ENCODE measurements around the gene SEPHS2. TPM values are rescaled to one million over a fixed set of nuclear protein-coding genes. Genes with fewer than 3 reads are reported as not detected.

The SEPHS2 gene
- total RNA-seq, 6 experiments from 2014 or later: 157 to 228 (median 205) TPM

- WGBS (ENCODE audit: insufficient coverage, low coverage, low lambda C conversion rate, missing lambda C conversion rate): 12% methylated on average over 31 of the region's 31 CpGs
- H3K36me3 ChIP-seq: peaks cover 0 to 4% (median 0%) of the 10 kb centered on the region in 4 donors
- DNase-seq (no peak), ATAC-seq (peak in 2 of 4 donors; percentile 8 to 10)
- H3K27ac ChIP-seq: peak overlapping the region; percentile 44 to 67 (median 59)
- TF ChIP-seq POLR2A (IDR thresholded peaks at IDR 0.05): no peak
- no peak for TF ChIP-seq CTCF (IDR thresholded peaks at IDR 0.05)
- no peaks in the 10 kb centered on the region for H3K9me3 ChIP-seq
- no peaks in the 10 kb centered on the region for H3K27me3 ChIP-seq
- intact Hi-C loops (cut with DNase I): no loop called here
- H3K4me3 ChIP-seq: peak overlapping the region; percentile 80 to 96 (median 82)
- peaks cover 0 to 15% (median 0%) of the 10 kb centered on the region in 4 donors for H3K4me1 ChIP-seq
Observed at GRCh38 chr16:30394592-30395154, 51.0 kb downstream of the SEPHS2 start.

Small RNAs within 50 kb of the gene (small RNA-seq; reads per million reads assigned to genes)
- gene RF00019 (0 reads per million in 2 experiments), gene RF00406 (0 to 1.9 reads per million in 2 experiments), gene RNU7-61P (0 reads per million in 2 experiments)

Other genes starting within 250 kb of the SEPHS2 start
- gene SULT1A3, start 246.6 kb downstream of the SEPHS2 start, total RNA-seq: 10 to 100 TPM in 5 of 6 experiments, 1 to 10 TPM in 1; 8.5 to 29.0 (median 11.9) TPM
- gene NPIPB13, start 197.4 kb downstream of the SEPHS2 start, total RNA-seq: 10 to 100 TPM in 1 of 6 experiments, 1 to 10 TPM in 4, under 1 TPM in 1; 0.99 to 11.2 (median 6.7) TPM
- 10 to 100 TPM; 14.8 to 23.8 (median 18.2) TPM for gene CD2BP2, start 90.6 kb downstream of the SEPHS2 start, total RNA-seq
- gene TBC1D10B, start 75.4 kb downstream of the SEPHS2 start, total RNA-seq: 10 to 100 TPM in 3 of 6 experiments, 1 to 10 TPM in 3; 7.9 to 12.3 (median 10.6) TPM
- 1 to 10 TPM in 1 of 6 experiments, not detected in 5; 1.4 TPM for gene MYL11, start 71.1 kb downstream of the SEPHS2 start, total RNA-seq
- 1 to 10 TPM in 3 of 6 experiments, under 1 TPM in 3; 0.12 to 1.7 (median 0.93) TPM for gene SEPTIN1, start 63.3 kb downstream of the SEPHS2 start, total RNA-seq
- 1 to 10 TPM; 2.9 to 4.3 (median 3.9) TPM for gene ZNF48, start 50.5 kb downstream of the SEPHS2 start, total RNA-seq
- 10 to 100 TPM in 3 of 6 experiments, 1 to 10 TPM in 3; 3.9 to 11.3 (median 9.6) TPM for gene ZNF771, start 38.3 kb downstream of the SEPHS2 start, total RNA-seq
- 10 to 100 TPM; 10.0 to 17.9 (median 13.9) TPM for gene DCTPP1, start 15.8 kb downstream of the SEPHS2 start, total RNA-seq
- gene ITGAL, start 26.9 kb upstream of the SEPHS2 start, total RNA-seq: 10 to 100 TPM in 4 of 6 experiments, 1 to 10 TPM in 2; 7.3 to 12.4 (median 10.2) TPM
- gene ZNF768, start 80.7 kb upstream of the SEPHS2 start, total RNA-seq: 10 to 100 TPM; 14.7 to 21.2 (median 18.8) TPM
- gene ZNF747, start 89.0 kb upstream of the SEPHS2 start, total RNA-seq: 1 to 10 TPM; 5.3 to 9.7 (median 6.4) TPM
- gene ZNF764, start 112.5 kb upstream of the SEPHS2 start, total RNA-seq: 1 to 10 TPM; 3.2 to 6.5 (median 4.8) TPM
- 10 to 100 TPM in 1 of 6 experiments, 1 to 10 TPM in 5; 4.0 to 11.5 (median 6.5) TPM for gene ZNF688, start 125.8 kb upstream of the SEPHS2 start, total RNA-seq
- gene ZNF785, start 139.8 kb upstream of the SEPHS2 start, total RNA-seq: 1 to 10 TPM; 2.4 to 6.5 (median 5.6) TPM
- gene ZNF689, start 164.5 kb upstream of the SEPHS2 start, total RNA-seq: 1 to 10 TPM; 3.9 to 5.8 (median 4.4) TPM
- 10 to 100 TPM; 12.8 to 23.0 (median 17.6) TPM for gene PRR14, start 205.1 kb upstream of the SEPHS2 start, total RNA-seq
- gene FBRS, start 212.6 kb upstream of the SEPHS2 start, total RNA-seq: 10 to 100 TPM; 13.0 to 26.2 (median 20.9) TPM

Measured in right lobe of liver (tissue), 6 donors.